ENCODE results near the gene DOCK8.

DNA sequence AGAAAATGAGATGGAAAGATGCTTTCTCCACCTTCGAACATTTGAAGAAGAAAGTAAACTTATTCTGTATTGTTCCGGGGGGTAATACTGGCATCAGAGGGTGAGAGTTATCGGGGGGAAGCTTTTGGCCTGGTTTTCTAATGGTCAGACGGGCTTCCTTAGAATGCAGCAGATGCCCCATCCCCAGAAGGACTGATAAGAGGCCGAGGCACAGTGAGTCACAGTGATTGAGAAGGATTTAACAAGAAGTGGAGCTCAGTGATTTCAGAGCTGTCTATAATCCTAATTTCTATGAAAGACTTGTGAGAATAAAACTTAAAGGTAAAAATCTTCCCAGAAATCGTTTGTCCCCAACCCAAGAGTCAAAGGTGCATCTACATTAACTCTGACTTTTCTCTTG is 123.9 kb downstream of the DOCK8 start:
- TF ChIP-seq EP300 (IDR thresholded peaks at IDR 0.05) (no peak), POLR2A (IDR thresholded peaks at IDR 0.05) (no peak)
